ENCODE results near the gene PEX14.

- TF ChIP-seq CTCF (IDR thresholded peaks at IDR 0.05; ENCODE audit: low read depth, low read length) (no peak), EZH2phosphoT487 (IDR thresholded peaks at IDR 0.05; ENCODE audit: low read depth) (no peak)
These were observed 25.0 kb upstream of the PEX14 start, which contains the start of gene CORT for GRCh38 chr1:10449751-10450150.

All from OCI-LY3 (cell line).